Thyroid gland (tissue), 4 donors: Measurements from ENCODE around the gene FIS1. TPM values are rescaled to one million over a fixed set of nuclear protein-coding genes. Genes with fewer than 3 reads are reported as not detected.

ENCODE experiments used
- DNase-seq, 2 donors: peaks; one replicate each; pipeline ENCODE4 v3.0.0-alpha.2; 2019
- H3K27ac ChIP-seq, 3 donors: fragments of 200-600 bp; sonication (generic); 1 replicate in 2 of 3; 2 replicates in 1 of 3; pipeline ENCODE4 v1.5.1; 2016 to 2019; ENCODE audit warnings: mild to moderate bottlenecking in 1 of 3, moderate library complexity in 1 of 3
- H3K27me3 ChIP-seq: fragments of 200-600 bp; sonication (generic); one replicate; pipeline ENCODE4 v1.5.1; 2019
- H3K36me3 ChIP-seq, 2 donors: fragments of 200-600 bp; sonication (generic); one replicate each; pipeline ENCODE4 v1.5.1; 2016 to 2019
- H3K4me1 ChIP-seq, 2 donors: fragments of 200-600 bp; sonication (generic); one replicate each; pipeline ENCODE4 v1.5.1; 2017 to 2019
- H3K4me3 ChIP-seq, 3 donors: fragments of 200-600 bp; sonication (generic); replicated peaks in 1 of 3; 1 replicate in 2 of 3; 2 replicates in 1 of 3; pipeline ENCODE4 v1.5.1; 2016; ENCODE audit warnings: mild to moderate bottlenecking in 1 of 3
- H3K9me3 ChIP-seq: fragments of 200-600 bp; sonication (generic); one replicate; pipeline ENCODE4 v1.5.1; 2017
- CTCF ChIP-seq, 6 experiments: fragments of 200-600 bp in 3 of 6; fragments of 450-650 bp in 3 of 6; sonication (generic) in 3 of 6; IDR thresholded peaks; one replicate each; pipeline ENCODE4 v1.5.1; 2016 to 2019; ENCODE audit warnings: antibody characterized with exemption in 6 of 6, mild to moderate bottlenecking in 2 of 6, inconsistent platforms in 1 of 6, moderate library complexity in 1 of 6
- POLR2A ChIP-seq, 2 donors: fragments of 450-650 bp; IDR thresholded peaks; one replicate each; pipeline ENCODE4 v1.6.1; 2017; ENCODE audit warnings: antibody characterized with exemption in 2 of 2, mild to moderate bottlenecking in 2 of 2, moderate library complexity in 1 of 2
- WGBS, 2 donors: methylation state at CpG; one replicate each; pipeline ENCODE4 v1.1.5; 2017; 5-methylcytosine and 5-hydroxymethylcytosine counted together
- intact Hi-C: fragments of 100-400 bp; cut with DNase I; formaldehyde crosslinking; loops from one replicate; pipeline ENCODE4 v1.15.1; 2023
- total RNA-seq, 4 donors: library from RNA; depleted of rRNA; stranded (reverse); fragments of >200 nt; gene quantifications; one replicate each; pipeline ENCODE4 v1.2.3, GENCODE V29; 2016

Gene FIS1
- total RNA-seq, 4 donors from 2014 or later: 157 to 361 (median 297) TPM

GRCh38 chr7:101243646-101244374 is 1.1 kb downstream of the FIS1 start:
- no peaks in the 10 kb centered on the region for H3K27me3 ChIP-seq
- peaks cover 12 to 16% of the 10 kb centered on the region in 2 donors for H3K36me3 ChIP-seq
- intact Hi-C loops: no loop called here
- DNase-seq: no peak
- peaks cover 17 to 29% of the 10 kb centered on the region in 2 donors for H3K4me1 ChIP-seq
- peak overlapping the region; percentile 96 to 97 (median 97) for H3K27ac ChIP-seq
- WGBS, 2 donors: 16 to 27% methylated on average over 20 to 25 of the region's 28 CpGs
- H3K4me3 ChIP-seq: peak overlapping the region in 2 of 3 donors; percentile 12 to 72
- TF ChIP-seq POLR2A (IDR thresholded peaks at IDR 0.05): no peak
- TF ChIP-seq CTCF (IDR thresholded peaks at IDR 0.05): peak in 1 of 6 experiments; percentile 81
- no peaks in the 10 kb centered on the region for H3K9me3 ChIP-seq

- 82 to 90% methylated on average over 16 of the region's 16 CpGs for WGBS, 2 donors
- no peaks in the 10 kb centered on the region for H3K27me3 ChIP-seq
- no peak overlapping the region for H3K4me3 ChIP-seq
- H3K36me3 ChIP-seq: peaks cover 16% of the 10 kb centered on the region in 2 donors
- peaks cover 17 to 37% of the 10 kb centered on the region in 2 donors for H3K4me1 ChIP-seq
- TF ChIP-seq CTCF (IDR thresholded peaks at IDR 0.05) (no peak), POLR2A (IDR thresholded peaks at IDR 0.05) (no peak)
- no peak overlapping the region for H3K27ac ChIP-seq
- no peak for DNase-seq
- H3K9me3 ChIP-seq: no peaks in the 10 kb centered on the region
- intact Hi-C loops: no loop called here
These were observed 3.2 kb downstream of the FIS1 start for GRCh38 chr7:101241443-101242349.

- peaks cover 16% of the 10 kb centered on the region in 2 donors for H3K36me3 ChIP-seq
- 90 to 91% methylated on average over 12 of the region's 12 CpGs for WGBS, 2 donors
- peaks cover 17 to 36% of the 10 kb centered on the region in 2 donors for H3K4me1 ChIP-seq
- no peak for DNase-seq
- H3K27ac ChIP-seq: no peak overlapping the region
- H3K4me3 ChIP-seq: no peak overlapping the region
- no peaks in the 10 kb centered on the region for H3K27me3 ChIP-seq
- TF ChIP-seq CTCF (IDR thresholded peaks at IDR 0.05) (no peak), POLR2A (IDR thresholded peaks at IDR 0.05) (no peak)
- H3K9me3 ChIP-seq: no peaks in the 10 kb centered on the region
- intact Hi-C loops: no loop called here
These were observed 3.9 kb downstream of the FIS1 start for GRCh38 chr7:101241015-101241363.

GRCh38 chr7:101240226-101241014 is 4.5 kb downstream of the FIS1 start:
- H3K27ac ChIP-seq: peak overlapping the region in 1 of 3 donors; percentile 81
- no peak for DNase-seq
- TF ChIP-seq CTCF (IDR thresholded peaks at IDR 0.05) (no peak), POLR2A (IDR thresholded peaks at IDR 0.05) (no peak)
- H3K36me3 ChIP-seq: peaks cover 16% of the 10 kb centered on the region in 2 donors
- no peaks in the 10 kb centered on the region for H3K9me3 ChIP-seq
- WGBS, 2 donors: 94 to 96% methylated on average over 32 of the region's 32 CpGs
- H3K4me1 ChIP-seq: peaks cover 16 to 30% of the 10 kb centered on the region in 2 donors
- H3K4me3 ChIP-seq: no peak overlapping the region
- H3K27me3 ChIP-seq: no peaks in the 10 kb centered on the region
- intact Hi-C loops: no loop called here
